Fibroblast of lung (primary cell): ENCODE results near the gene CSTB. TPM values are rescaled to one million over a fixed set of nuclear protein-coding genes. Genes with fewer than 3 reads are reported as not detected.

Source experiments
- DNase-seq, 2 donors: peaks; one replicate each; pipeline versions ENCODE4 v3.0.0 to v3.0.0-alpha.2; 2010; ENCODE audit warnings: low read depth in 2 of 2
- H2AFZ ChIP-seq: 2 replicates; pipeline ENCODE4 v1.5.1; 2012; ENCODE audit warnings: low read length, control low read depth, inconsistent platforms
- H3K27ac ChIP-seq: 2 replicates; pipeline ENCODE4 v1.5.1; 2011; ENCODE audit warnings: low read length, control low read depth; ENCODE audit not compliant: insufficient read depth
- H3K27me3 ChIP-seq: 2 replicates; pipeline ENCODE4 v1.5.1; 2011; ENCODE audit warnings: mild to moderate bottlenecking, low read length; ENCODE audit not compliant: control insufficient read depth, insufficient read depth
- H3K36me3 ChIP-seq: 2 replicates; pipeline ENCODE4 v1.5.1; 2011; ENCODE audit warnings: low read length; ENCODE audit not compliant: control insufficient read depth, insufficient read depth
- H3K4me1 ChIP-seq: 2 replicates; pipeline ENCODE4 v1.5.1; 2011; ENCODE audit warnings: low read length; ENCODE audit not compliant: control insufficient read depth, insufficient read depth; ENCODE audit errors: extremely low read depth
- H3K4me2 ChIP-seq: 2 replicates; pipeline ENCODE4 v1.5.1; 2011; ENCODE audit warnings: low read length, control low read depth; ENCODE audit not compliant: insufficient read depth; ENCODE audit errors: extremely low read depth
- H3K4me3 ChIP-seq, 4 experiments: fragments of 200-600 bp in 1 of 4; sonication (generic) in 1 of 4; replicated peaks in 1 of 4; 2 replicates each; pipeline ENCODE4 v1.5.1; 2011 to 2016; ENCODE audit warnings: low read length in 4 of 4, low read depth in 3 of 4, mild to moderate bottlenecking in 3 of 4, control low read depth in 2 of 4, inconsistent platforms in 1 of 4, mixed read lengths in 1 of 4; ENCODE audit not compliant: insufficient read depth in 1 of 4; ENCODE audit errors: control extremely low read depth in 1 of 4
- H3K79me2 ChIP-seq: 2 replicates; pipeline ENCODE4 v1.5.1; 2012; ENCODE audit warnings: mild to moderate bottlenecking, low read length, inconsistent platforms; ENCODE audit not compliant: control insufficient read depth, insufficient read depth
- H3K9ac ChIP-seq: 2 replicates; pipeline ENCODE4 v1.5.1; 2011; ENCODE audit warnings: mild to moderate bottlenecking, low read length, control low read depth; ENCODE audit not compliant: insufficient read depth
- H3K9me3 ChIP-seq: 2 replicates; pipeline ENCODE4 v1.5.1; 2012; ENCODE audit warnings: low read depth, low read length; ENCODE audit not compliant: control insufficient read depth, insufficient read depth
- H4K20me1 ChIP-seq: 2 replicates; pipeline ENCODE4 v1.5.1; 2011; ENCODE audit warnings: low read length; ENCODE audit not compliant: control insufficient read depth, insufficient read depth; ENCODE audit errors: extremely low read depth
- CTCF ChIP-seq, 2 donors: IDR thresholded peaks in 1 of 2; conservative IDR thresholded peaks in 1 of 2; 1 replicate in 1 of 2; 2 replicates in 1 of 2; pipeline ENCODE4 v1.5.1; 2011 to 2012; ENCODE audit warnings: low read length in 2 of 2, control low read depth in 1 of 2, inconsistent platforms in 1 of 2, low read depth in 1 of 2, mild to moderate bottlenecking in 1 of 2
- EZH2 ChIP-seq: IDR thresholded peaks from 2 replicates; pipeline ENCODE4 v1.5.1; 2012; ENCODE audit warnings: low read length, control low read depth, mild to moderate bottlenecking; ENCODE audit errors: missing control alignments
- polyA plus RNA-seq, 2 donors: library from polyadenylated mRNA; depleted of rRNA in 1 of 2; stranded (reverse) in 1 of 2; unstranded in 1 of 2; fragments of >200 nt; gene quantifications; 2 replicates each; pipeline ENCODE4 v1.2.1, GENCODE V29; 2011 to 2012; ENCODE audit warnings: missing spikeins in 1 of 2
- total RNA-seq: library from RNA; depleted of rRNA; stranded (reverse); fragments of >200 nt; gene quantifications from 2 replicates; pipeline ENCODE4 v1.2.1, GENCODE V29; 2014

The CSTB gene
- total and polyA plus RNA-seq, 2 donors (not counting 1 experiment from before 2014, with no cell fraction given), result 24.8 to 72.5 TPM

GRCh38 chr21:43739621-43740435, 36.3 kb downstream of the CSTB start:
- H3K4me2 ChIP-seq, result no peak overlapping the region
- peaks cover 13% of the 10 kb centered on the region for H3K36me3 ChIP-seq
- peaks cover 4% of the 10 kb centered on the region for H3K79me2 ChIP-seq
- H2AFZ ChIP-seq, result no peak overlapping the region
- no peak overlapping the region for H3K9ac ChIP-seq
- no peak overlapping the region for H3K4me3 ChIP-seq
- peaks cover under 1% of the 10 kb centered on the region for H3K4me1 ChIP-seq
- TF ChIP-seq EZH2 (no peak), CTCF (conservative IDR thresholded peaks at IDR 0.05 in 1 of 2, IDR thresholded peaks at IDR 0.05 in 1 of 2; ENCODE audit: low read depth in 1 of 2, low read length in 2 of 2) (no peak)
- no peaks in the 10 kb centered on the region for H3K9me3 ChIP-seq
- no peaks in the 10 kb centered on the region for H3K27me3 ChIP-seq
- no peak for DNase-seq
- no peaks in the 10 kb centered on the region for H4K20me1 ChIP-seq
- H3K27ac ChIP-seq, result no peak overlapping the region

- Histone ChIP-seq H3K9me3 (no peaks in the 10 kb centered on the region), H3K4me2 (no peak overlapping the region), H4K20me1 (no peaks in the 10 kb centered on the region), H3K27me3 (no peaks in the 10 kb centered on the region), H3K36me3 (peaks cover 10% of the 10 kb centered on the region), H3K4me1 (peaks cover 16% of the 10 kb centered on the region), H3K4me3 (no peak overlapping the region), H3K27ac (no peak overlapping the region), H3K9ac (no peak overlapping the region), H3K79me2 (peaks cover 7% of the 10 kb centered on the region), H2AFZ (no peak overlapping the region)
- no peak for TF ChIP-seq CTCF (conservative IDR thresholded peaks at IDR 0.05 in 1 of 2, IDR thresholded peaks at IDR 0.05 in 1 of 2; ENCODE audit: low read depth in 1 of 2, low read length in 2 of 2)
- no peak for TF ChIP-seq EZH2
- DNase-seq, result no peak
Measured at GRCh38 chr21:43737158-43737950, 38.8 kb downstream of the CSTB start.

- H3K79me2 ChIP-seq, result peaks cover 16% of the 10 kb centered on the region
Measured at GRCh38 chr21:43736224-43736883, 39.8 kb downstream of the CSTB start.

More at GRCh38 chr21:43736224-43736883, 39.8 kb downstream of the CSTB start:
- Histone ChIP-seq H3K36me3 (peaks cover 6% of the 10 kb centered on the region), H3K9ac (no peak overlapping the region), H4K20me1 (no peaks in the 10 kb centered on the region), H3K4me3 (no peak overlapping the region), H3K4me2 (no peak overlapping the region), H3K4me1 (peaks cover 19% of the 10 kb centered on the region), H2AFZ (no peak overlapping the region), H3K9me3 (no peaks in the 10 kb centered on the region), H3K27ac (no peak overlapping the region), H3K27me3 (no peaks in the 10 kb centered on the region)
- TF ChIP-seq EZH2, result no peak
- TF ChIP-seq CTCF (conservative IDR thresholded peaks at IDR 0.05 in 1 of 2, IDR thresholded peaks at IDR 0.05 in 1 of 2; ENCODE audit: low read depth in 1 of 2, low read length in 2 of 2), result no peak
- peak in 1 of 2 donors; percentile 62 for DNase-seq
